Measurements from ENCODE around the gene EBF4.

Gene EBF4

DNA sequence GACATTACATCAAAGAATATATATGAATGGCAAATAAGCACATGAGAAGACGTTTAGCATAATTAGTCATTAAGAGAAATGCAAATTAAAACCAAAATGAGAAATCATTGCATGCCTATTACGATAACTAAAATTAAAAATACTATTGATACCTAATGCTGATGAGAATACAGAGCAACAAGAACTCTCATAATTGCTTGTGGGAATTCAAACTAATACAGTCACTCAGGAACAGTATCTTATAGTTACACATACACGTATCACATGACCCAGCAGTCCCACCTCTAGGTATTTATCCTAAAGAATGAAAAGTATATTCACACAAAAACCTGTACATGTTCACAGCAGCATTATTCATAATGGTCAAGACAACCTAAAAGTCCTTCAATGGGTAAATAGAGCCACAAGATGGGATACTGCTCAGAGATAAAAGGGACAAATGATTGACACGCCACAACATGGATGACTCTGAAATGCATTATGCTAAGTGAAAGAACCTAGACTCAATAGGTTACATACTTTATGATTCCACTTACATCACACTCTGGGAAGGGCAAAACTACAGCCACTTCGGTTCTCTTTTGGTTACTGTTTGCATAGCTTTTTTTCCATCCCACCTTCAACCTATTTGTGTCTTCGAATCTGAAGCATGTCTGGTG lies 91.5 kb downstream of the EBF4 start:
- DNase-seq (ENCODE audit: insufficient read length, low spot score): no peak
- FAIRE-seq: no peak

DNA sequence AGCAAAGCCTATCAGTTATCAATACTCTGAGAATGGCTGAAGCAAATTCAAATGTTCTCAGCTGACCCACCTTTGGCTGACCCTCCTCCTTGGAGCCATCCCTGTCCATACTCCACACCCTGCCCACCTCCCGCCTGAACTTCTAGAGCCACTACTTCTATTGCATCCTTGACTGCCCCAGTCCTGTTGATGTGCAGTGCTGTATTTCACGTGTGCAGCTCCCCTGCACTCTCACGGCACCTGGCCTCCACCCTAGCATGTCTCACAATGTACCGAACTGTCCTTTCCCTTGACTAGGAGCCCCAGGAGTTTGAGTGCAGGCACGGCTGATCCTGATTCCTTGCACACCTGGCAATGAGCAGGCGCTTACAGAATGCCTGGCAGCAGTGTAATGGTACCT lies 100.9 kb downstream of the EBF4 start:
- no peak for FAIRE-seq
- no peak for DNase-seq (ENCODE audit: insufficient read length, low spot score)

DNA sequence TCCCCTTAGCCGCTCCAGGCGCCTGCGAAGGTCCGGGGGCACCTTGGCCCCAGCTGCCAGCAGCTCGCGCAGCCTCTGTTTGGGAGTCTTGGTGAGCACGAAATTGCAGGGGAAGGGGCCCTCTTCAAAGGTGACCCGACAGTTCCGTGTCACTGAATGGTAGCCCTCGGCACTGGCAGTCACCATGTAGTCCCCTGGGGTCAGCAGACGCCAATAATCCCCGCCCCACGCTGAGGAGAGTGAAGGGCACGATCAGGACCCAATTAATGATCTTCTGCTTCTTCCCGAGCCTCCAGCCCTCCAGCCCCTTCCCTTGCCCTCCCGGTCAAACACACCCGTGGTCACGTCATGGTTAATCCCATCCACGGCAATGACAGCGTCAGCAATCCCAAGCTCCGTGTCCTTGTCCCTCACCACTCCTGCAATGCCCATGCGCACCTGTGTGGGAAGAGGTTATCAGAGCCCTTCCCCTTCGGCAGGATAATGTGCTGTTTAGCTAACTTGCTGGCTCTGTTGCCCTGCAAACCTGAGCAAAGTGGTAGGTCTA lies 101.7 kb downstream of the EBF4 start:
- no peak for FAIRE-seq
- DNase-seq (ENCODE audit: insufficient read length, low spot score): no peak

DNA sequence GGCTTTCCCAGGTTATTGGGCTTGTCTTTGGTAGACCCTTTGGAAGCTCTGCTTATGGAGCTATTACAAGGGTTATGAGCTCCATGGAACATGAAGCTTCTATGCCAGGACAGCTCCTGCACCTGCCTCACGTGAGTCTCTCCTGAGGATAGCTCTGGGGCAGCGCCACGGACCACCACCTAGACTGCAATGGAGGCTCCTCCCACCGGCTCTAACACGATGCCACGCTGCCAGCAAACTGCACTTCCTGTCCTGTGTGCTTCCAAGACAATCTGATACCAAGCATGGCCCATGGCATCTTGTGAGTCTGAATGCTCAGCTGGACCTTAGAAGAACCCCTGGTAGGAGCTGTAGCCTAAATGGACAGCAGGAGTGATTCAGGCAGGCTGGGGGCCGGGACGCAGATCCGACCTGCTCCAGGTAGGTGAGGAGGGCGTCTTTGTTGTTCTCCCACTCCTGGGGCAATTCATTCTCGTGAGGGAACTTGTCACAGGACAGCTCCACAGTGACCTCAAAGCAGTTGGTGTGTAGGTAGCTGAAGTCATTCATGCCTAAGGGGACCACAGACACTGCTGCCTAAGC lies 102.4 kb downstream of the EBF4 start:
- DNase-seq (ENCODE audit: insufficient read length, low spot score) (no peak), FAIRE-seq (no peak)

DNA sequence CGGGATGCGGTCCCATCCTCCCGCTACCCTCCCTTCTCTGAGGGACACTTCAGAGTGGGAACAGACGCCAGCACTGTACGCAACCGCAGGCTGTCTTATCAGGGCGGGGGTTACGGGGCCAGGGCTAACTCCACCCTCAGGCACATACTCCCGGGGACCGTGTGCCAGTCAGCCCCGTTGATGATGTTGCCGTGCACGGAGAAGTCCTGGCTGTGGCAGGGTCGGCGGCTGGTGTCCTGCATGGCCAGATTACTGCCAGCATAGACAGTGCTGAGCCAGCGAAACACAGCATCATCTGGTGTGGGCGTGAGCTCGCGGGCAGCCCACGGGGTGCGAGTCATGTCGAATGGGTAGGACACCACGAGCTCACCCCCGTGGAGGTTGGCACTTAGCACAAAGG lies 102.9 kb downstream of the EBF4 start:
- no peak for DNase-seq (ENCODE audit: insufficient read length, low spot score)
- no peak for FAIRE-seq

DNA sequence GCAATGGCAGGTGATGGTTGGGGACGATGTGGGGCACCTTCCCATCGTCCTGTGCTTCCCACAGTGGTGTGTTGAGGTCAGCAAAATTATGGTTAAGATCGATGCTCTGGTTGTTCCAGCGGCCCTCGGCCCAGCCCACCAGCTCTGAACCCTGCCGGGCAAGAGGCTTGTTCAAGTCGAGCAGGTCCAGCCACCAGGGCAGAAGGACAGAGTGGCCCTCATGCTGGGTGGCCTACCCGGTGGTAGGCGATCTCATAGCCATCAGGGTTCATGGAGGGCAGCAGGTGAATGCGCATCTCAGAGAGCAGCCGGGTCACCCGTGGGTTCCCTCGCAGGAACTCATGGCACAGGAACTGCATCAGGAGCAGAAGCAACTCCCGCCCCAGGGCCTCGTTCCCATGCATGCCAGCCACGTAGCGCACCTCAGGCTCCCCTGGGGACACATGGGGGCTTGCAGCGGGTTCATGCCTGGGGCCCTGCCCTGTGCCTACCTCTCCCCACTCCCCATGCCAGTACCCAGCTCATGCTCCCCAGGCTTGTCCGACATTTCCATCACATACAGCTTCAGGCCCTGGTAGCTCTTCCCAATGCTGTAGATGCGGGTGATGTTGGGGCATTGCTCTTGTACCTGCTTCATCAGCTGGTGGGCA lies 103.6 kb downstream of the EBF4 start:
- FAIRE-seq (no peak), DNase-seq (ENCODE audit: insufficient read length, low spot score) (no peak)

DNA sequence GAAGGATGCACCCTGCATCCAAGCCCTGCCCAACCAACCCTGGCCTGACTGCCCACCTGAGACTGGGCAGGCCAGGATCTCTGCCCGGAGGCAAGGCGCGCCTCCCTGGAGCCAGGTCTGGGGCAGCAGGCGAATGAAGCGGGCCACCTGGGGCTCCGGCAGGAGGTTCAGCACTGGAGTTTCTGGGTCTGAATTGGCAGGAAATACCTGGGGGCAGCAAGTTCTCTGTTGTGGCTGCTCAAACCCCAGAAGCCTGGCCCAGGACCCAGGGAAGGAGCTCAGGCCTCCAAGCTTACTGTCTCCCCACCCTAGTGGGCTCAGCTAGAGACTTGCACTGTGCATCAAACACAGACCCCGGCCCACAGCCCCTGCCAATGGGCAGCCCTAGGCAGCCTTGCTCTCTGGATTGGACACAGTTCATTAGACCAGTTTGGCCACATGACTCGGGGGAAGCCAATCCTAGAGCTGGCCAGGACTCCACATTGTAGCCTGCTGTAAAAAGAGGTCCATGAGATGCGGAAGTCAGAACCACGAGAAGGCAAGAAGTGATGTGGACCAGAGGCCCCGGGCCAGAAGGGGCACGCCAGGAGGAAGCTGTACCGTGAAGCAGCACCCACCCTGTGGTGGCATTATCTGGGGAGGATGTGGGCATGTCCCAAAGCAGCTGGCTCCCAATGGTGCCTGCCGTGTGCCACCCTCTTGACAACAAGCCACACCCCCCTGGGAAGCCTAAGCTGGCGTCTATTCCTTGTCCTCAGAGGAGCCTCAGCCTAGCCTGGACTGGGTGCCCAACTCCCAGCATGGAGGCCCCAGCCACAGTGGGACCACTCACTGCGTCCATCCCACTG lies 104.8 kb downstream of the EBF4 start:
- no peak for FAIRE-seq

DNA sequence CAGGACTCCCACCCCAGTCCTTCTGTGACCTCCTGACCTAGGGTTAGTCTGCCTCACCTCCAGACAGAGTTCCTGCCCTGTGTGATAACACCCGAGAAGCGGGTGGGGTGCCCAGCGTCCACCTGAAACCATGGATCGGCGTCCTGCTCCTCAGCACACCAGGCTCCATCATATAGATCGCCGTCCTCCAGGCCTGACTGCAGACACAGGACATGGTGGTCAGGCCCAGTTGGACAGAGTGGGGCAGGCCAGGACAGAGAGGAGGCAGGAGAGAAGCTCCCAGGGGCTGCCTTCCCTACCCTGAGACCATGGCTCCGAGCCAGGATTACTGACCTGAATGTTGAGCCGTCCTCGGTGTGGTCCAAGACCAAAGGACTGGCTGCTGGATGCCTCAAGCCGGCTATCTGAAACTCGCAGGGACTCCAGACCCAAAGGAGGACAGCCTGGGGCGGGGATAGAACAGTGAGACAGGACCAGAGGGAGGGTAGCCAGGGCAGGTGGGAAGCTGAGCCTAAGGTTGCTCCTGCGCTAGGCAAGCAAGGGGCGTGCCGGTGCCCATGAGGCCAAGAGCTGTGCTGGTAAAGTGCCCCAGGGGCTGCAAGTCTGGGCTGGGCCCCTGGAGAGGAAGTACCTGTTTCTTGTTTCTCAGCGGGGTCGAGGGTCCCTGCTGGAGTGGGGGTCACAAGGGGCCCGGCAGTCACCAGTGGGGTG lies 105.7 kb downstream of the EBF4 start:
- DNase-seq (ENCODE audit: insufficient read length, low spot score): no peak
- FAIRE-seq: no peak

More for the DNA sequence above, 104.8 kb downstream of the EBF4 start:
- DNase-seq (ENCODE audit: insufficient read length, low spot score): no peak

DNA sequence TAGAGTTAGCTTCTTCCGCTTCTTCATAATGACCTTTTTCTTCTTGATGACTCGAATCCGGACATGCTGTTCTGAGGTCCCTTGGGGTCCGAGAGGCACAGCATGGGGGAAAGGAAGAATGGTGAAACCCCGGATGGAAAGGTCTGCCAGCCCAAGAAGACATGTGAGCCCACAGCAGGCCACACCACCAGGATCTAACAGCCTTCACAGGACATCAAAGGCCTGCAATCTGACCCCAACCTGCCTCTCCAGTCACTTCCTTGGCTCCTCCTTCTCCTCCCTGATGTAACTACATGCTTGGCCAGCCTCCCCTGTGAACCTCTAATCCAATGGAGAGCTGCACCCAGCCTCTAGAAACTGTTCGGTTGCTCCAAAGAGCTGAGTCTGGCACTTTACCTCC lies 106.2 kb downstream of the EBF4 start:
- DNase-seq (ENCODE audit: insufficient read length, low spot score) (no peak), FAIRE-seq (no peak)

DNA sequence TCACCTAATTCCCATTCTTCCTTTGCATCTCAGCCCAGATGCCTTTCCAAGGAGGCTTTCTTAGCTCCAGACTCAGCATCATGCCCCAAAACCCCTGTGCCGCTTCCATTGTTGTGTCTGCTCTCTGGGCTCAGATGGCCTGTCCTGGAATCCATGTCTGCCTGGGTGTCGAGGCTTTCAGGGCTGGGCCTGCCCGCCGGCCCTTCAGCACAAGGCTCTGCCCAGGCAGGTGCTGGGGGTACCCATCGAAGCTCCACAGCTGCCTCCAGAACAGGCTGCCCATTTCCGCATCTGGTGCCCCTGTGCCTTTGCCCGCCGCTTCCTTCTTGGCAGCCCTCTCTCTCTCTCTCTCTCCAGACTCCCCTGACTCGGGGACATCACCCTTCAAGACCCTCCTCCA lies 106.7 kb downstream of the EBF4 start:
- DNase-seq (ENCODE audit: insufficient read length, low spot score) (no peak), FAIRE-seq (no peak)

DNA sequence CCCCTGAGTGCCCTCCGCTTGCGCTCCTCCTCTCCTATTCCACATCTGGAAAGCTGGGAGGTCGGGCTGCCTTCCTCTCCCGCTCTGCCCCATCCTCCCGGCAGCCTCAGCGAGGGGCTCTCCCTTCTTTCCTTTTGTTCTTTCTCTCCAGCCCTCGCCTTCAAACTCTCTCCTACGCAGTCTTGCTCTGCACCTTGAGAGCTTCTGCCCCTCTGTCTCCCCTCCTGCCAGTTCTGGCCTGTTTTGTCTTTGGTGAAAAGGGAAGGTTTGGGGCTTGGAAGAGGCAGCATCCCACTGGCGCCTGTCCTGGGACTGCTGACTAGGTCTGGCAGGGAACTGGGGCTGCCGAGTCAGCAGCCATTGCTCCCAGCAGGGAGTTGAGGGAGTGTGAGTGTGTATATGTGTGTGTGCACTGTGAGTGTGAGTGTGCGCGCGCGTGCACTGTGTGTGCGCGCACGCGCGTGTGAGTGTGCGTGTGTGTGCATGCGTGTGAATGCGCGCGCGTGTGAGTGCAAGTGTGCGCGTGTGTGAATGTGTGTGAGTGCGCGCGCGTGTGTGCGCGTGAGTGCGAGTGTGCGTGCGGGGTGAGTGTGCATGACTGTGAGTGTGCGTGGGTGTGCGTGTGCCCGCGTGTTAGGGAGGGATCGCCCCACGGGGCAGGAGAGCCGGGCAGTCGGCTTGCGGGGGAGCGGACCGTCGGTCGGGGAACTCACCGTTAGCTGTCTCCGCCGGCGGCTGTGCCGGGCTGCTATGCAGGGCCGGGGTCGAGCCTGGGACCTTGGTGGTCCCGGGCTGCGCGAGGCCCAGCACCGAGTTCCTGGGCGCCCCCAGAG lies 107.3 kb downstream of the EBF4 start:
- DNase-seq (ENCODE audit: insufficient read length, low spot score): peak; percentile 48
- FAIRE-seq: peak; percentile 81

DNA sequence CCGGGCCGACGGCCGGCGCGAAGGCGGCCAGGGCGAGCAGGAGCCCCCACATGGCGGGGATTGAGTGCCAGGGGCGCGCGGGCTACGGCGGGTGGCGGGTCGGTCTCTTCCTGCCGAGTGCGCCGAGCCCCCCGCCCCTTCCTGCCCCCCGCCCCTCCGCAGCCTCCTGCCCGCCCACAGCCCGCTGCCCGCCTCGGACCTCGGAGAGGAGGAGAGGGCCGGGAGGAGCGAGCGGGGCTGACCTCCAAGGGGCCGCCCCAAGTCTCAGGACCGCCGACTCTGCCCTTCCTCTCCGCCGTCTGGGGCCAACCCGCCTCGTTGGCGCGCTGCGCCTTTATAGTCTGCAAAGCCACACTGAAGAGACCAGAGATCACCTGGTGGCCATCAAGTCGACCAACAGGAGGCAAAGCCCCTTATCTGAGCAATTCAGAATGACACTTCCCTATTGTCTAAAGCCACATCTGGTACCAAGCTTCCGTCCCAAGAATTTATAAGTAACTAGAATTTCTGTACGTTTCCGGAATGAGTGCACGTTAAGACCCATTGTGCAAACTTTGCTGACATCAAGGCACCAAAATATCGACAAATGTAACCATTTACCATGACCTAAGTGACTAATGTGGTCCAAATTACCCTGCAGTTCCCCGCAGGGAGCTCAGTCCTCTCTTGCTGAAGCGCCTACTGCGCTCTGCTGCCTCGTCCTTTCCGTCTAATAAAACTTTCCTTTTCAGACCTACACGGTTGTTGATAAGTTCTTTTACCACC lies 108.1 kb downstream of the EBF4 start, which contains the start of gene CPXM1:
CPXM1 (minus strand) TSS at position 107 of the 765 bp plus-strand sequence; CDS start at position 52, 55 bp downstream.
- FAIRE-seq (peak; percentile 94), DNase-seq (ENCODE audit: insufficient read length, low spot score) (peak; percentile 83)

DNA sequence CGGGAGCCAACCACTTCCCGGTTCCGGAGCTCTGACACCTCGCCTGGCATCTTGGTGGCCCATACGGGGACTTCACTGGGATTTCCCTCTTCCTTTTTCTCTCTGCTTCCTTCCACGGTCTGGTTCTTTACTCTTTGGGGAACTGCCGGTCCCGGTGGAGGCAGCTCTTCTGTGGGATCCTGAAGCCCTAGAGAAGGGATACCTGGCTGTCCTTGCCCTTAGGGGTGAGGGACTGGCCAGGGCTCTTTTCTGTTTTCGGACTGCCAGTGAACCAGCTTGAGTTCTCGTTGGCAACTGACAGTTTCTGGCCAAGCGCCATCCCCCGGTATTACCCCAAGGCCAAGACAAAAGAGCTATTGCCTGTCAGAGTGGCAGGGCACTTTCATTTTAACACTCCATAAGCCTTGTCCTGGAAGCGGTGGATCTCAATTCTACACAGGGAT lies 108.7 kb downstream of the EBF4 start:
- no peak for FAIRE-seq
- DNase-seq (ENCODE audit: insufficient read length, low spot score): no peak

DNA sequence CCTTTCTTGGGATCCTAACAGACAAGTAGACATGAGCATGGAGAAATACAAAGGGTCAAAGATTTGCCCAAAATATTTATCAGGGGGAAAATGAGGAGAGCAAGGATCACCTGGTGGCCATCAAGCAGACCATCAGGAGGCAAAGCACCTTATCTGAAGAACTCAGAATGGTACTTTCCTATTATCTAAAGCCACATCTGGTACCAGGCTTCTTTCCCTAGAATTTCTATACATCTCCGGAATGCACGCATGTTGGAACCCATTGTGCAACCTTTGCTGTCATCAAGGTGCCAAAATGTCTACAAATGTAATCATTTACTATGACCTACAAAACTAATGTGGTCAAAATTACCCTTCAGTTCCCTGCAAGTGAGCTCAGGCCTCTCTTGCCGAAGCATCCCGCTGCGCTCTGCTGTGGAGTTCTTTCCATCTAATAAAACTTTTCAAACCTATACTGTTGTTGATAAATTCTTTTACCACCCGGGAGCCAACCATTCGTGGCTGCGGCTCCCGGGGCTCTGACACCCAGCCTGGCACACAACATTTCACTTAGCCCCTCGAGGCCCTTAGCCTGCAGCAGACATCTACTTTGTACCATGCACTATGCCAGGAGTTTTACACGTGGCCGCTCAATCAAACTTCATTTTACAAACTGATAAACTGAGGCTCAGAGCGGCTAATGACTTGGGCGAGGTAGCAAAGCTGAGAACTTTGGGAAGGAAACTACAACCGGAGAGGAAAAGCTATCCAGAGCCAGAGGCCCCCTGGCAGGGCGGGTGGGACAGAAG lies 111.7 kb downstream of the EBF4 start:
- FAIRE-seq (no peak), DNase-seq (ENCODE audit: insufficient read length, low spot score) (no peak)

DNA sequence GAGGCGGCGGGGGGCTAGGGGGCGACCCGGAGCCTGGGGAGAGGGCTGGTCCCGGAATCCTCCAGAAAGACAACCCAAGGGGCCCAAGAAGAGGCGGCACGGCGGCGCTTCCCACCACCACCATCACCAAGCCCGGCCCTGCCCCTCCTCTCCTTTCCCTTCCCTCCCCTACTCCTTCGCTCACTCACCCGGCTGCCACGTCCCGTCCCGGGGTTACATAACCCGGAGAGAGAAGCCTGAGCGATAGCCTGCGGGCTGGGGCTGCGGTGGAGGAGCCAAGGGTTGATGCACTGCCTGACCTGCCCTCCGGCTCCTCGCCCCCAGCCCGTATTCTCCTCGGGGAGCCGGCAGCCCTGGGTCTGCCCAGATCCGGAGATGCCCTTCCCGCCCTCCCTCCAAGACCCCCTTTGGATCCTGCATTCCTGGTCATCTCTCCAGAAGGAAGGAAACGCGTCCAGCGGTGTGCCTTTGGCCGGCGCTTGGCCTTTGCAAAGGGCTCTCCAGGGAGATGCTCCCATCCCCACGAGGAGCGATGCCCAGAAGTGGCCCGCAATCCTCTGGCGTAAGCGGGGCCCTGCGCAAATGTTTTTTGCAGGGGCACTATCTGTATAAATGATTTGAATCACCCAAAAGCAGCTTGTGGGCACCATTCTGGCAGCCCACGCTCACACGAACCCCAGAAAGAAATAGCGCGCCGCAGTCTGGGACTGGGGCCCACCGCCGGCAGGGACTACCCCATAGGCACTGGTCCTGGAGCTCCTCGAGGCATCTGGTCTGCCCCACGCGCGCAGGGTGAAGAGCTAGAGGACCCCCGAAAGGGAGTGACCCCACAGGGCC lies 112.5 kb downstream of the EBF4 start:
- no peak for DNase-seq (ENCODE audit: insufficient read length, low spot score)
- no peak for FAIRE-seq

DNA sequence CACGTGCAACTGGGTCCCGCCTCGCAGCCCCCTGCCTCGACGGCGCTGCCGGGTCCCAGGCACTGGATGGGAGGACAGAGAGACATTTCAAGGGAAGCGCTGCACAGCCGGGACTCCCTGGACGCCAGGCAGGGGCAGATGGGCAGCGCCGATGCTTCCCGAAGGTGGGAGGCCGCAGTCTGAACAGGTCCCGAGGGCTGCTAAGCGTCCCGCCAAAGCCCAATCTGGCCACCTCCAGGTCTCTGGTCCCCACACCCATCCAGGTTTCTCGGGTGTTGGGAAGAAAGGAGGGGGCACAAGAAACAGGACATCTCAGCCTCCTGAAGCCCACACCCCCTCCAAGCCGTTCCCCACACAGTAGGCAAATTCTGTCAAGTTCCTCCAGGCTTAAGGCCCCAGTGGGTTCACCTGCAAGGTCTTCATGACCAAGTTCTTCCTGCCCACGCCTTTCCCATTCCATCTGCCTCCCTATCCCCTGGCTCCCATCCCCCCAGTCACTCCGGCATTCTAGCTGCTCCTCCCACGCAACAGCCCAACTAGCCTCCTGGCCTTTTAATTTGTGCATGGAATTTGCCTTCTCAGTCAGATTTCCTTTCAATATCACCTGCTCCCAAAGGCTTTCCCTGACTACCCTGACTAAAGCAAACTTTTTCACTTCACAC lies 113.2 kb downstream of the EBF4 start:
- FAIRE-seq: no peak
- DNase-seq (ENCODE audit: insufficient read length, low spot score): no peak

DNA sequence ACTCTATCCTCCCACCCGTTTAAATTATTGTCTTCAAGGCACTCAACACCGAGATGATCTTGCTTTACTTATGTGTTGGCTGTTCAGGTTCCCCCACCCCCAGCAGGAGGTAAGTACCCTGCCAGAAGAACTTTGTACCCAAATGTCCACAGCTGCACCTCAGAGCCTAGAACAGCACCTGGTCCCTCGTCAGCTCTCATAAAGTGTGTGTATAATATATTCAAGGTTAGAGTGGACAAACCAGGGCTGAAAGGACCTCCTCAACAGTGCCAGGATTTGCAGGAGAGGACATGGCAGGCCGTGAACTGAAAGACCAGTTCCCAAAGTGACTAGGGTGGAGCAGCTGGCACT lies 113.7 kb downstream of the EBF4 start:
- FAIRE-seq (no peak), DNase-seq (ENCODE audit: insufficient read length, low spot score) (no peak)

Data from GM19239 (cell line).